Fibroblast of pulmonary artery (primary cell): Measurements from ENCODE around the gene MAP4K5.

Experiments
- DNase-seq: peaks from one replicate; pipeline ENCODE4 v3.0.0-alpha.2; 2010; ENCODE audit warnings: low read depth
- H3K4me3 ChIP-seq: replicated peaks from 2 replicates; pipeline ENCODE4 v1.5.1; 2011; ENCODE audit warnings: low read depth, mild to moderate bottlenecking, control low read depth, low read length, moderate library complexity
- TF ChIP-seq, protein P1 (sequence below): IDR thresholded peaks from 2 replicates; pipeline ENCODE4 v1.5.1; 2011; ENCODE audit warnings: mild to moderate bottlenecking, control low read depth, low read length, inconsistent platforms; ENCODE audit errors: missing control alignments

The MAP4K5 gene

DNA sequence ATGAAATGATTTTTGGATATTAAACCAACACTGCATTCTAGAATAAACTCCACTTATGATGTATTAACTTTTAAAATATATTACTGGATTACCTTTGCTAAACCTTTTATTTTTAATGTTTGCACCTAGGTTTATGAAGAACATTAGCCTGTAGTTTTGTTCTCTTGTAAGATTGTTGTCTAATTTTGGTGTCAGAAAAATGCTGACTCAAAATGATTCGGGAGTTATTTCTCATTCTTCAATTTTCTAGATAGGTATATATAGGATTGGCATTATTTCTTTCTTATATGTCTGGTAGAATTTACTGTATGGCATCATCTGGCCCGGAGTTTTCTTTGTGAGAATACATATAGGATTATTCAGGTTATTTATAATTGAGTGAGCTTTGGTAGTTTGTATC is 54.6 kb downstream of the MAP4K5 start:
- TF ChIP-seq, protein P1, sequence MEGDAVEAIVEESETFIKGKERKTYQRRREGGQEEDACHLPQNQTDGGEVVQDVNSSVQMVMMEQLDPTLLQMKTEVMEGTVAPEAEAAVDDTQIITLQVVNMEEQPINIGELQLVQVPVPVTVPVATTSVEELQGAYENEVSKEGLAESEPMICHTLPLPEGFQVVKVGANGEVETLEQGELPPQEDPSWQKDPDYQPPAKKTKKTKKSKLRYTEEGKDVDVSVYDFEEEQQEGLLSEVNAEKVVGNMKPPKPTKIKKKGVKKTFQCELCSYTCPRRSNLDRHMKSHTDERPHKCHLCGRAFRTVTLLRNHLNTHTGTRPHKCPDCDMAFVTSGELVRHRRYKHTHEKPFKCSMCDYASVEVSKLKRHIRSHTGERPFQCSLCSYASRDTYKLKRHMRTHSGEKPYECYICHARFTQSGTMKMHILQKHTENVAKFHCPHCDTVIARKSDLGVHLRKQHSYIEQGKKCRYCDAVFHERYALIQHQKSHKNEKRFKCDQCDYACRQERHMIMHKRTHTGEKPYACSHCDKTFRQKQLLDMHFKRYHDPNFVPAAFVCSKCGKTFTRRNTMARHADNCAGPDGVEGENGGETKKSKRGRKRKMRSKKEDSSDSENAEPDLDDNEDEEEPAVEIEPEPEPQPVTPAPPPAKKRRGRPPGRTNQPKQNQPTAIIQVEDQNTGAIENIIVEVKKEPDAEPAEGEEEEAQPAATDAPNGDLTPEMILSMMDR, result no peak
- no peak for DNase-seq
- no peak overlapping the region for H3K4me3 ChIP-seq

DNA sequence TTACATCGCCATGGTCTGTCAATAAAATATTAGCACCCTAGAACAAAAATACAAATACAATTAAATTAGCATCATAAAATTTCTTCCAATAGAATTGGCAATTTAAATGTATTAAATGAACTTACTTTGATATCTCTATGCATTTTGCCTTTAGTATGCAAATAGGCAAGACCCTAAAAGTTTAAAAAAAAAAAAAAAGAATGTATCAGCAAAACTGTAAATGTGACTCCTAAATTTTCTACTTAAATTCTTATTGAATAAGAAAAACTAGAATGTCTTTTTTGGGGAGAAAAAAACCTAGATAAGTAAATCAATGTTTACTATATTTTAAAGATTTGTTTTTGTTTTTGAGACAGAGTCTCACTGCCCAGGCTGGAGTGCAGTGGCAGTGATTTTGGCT is 56.2 kb downstream of the MAP4K5 start:
- TF ChIP-seq, protein P1, result no peak

DNA sequence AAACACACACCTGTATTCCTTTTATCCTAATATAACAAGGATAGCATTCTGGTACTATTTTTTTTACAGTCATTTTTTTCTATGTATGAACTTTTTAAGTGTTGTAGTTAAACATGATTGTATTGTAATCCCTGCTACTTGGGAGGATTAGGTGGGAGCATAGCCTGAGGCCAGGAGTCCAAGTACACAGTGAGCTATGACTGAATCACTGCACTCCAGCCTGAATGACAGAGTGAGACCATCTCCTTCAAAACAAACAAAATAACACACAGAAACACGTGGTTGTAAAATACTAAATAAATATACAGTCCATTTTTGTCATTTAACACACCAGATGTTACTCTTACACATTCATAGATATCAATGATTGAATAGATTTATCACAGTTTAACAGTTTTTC is 56.9 kb downstream of the MAP4K5 start:
- no peak for DNase-seq
- TF ChIP-seq, protein P1, result no peak
- H3K4me3 ChIP-seq, result no peak overlapping the region

More for the DNA sequence above, 56.2 kb downstream of the MAP4K5 start:
- DNase-seq, result no peak
- H3K4me3 ChIP-seq, result no peak overlapping the region

DNA sequence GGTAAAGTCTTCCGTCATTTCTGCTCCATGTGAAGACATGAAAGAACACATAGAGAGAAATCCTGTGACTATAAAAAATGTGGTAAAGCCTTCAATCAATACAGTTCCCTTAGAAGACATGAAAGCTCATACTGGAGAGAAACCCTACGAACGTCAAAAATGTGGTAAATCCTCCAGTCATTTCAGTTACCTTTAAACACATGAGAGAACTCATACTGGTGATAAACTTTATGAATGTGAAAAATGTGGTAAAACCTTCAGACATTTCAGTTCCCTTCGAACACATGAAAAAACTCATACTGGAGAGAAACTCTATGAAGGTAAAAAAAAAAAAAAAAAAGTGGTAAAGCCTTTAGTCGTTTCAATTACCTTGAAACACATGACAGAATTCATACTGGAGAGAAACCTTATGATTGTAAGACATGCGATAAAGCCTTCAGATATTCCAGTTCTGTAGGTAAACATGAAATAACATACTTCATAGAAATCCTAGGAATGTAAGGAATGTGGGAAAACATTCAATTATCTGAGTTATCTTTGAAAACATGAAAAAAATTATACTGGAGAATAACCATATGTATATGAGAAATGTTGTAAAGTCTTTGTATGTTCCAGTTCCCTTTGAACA is 60.4 kb downstream of the MAP4K5 start:
- DNase-seq, result no peak
- H3K4me3 ChIP-seq, result no peak overlapping the region
- TF ChIP-seq, protein P1, result no peak

DNA sequence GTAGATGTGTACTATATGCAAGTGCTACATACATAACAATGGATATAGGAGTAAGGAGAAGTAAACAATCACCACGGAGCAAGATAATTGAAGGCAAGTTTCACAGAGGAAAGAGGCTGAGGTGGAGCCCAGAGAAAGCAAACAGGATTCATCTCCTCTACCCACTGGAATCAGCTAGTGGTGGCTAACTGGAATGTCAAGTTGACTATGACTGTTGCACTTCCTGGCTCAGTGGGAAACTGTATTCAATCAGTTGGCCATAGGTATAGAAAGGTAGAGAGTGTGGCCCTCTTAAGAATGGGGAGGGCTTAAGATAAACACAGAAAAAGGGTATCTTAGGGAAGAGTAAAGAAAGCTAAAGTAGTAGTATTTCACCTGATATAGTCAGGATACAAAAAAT is 62.4 kb downstream of the MAP4K5 start:
- no peak overlapping the region for H3K4me3 ChIP-seq
- TF ChIP-seq, protein P1, result no peak
- no peak for DNase-seq

DNA sequence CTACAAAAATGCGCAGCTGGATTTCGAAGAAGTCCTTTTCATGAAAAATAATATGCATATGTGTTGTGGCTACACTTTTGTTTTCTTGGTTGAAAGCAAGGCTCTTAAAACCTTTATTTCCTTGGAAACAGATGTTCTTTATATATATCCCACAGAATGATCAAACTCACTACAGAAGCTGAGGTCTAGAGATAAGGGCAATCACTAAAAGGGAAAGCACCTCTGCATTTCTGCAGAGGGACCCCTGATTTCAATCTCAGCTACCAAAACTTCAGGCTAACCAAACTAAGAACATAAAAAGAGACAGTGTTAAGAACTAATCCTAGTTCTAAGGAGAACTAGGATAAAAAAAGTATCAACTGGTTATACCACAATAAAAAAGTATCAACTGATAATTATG is 70.3 kb downstream of the MAP4K5 start:
- DNase-seq, result no peak
- H3K4me3 ChIP-seq, result no peak overlapping the region
- TF ChIP-seq, protein P1, result no peak

DNA sequence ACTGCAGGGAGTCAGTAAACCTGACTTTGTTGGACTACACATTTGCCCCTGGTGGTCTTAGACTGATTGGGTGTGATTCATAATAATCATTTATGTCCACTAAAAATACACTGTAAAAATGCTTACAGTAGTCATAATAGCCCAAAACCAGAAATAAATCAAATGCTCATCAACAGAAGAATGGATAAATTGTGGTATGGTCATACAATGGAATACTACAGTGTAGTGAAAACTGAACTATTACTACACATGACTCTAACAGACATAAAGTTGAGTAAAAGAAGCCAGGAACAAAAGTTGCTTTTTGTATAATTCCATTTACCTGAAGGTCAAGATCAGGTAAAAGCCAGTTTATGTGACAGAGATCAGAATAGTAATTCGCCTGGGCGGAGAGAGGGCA is 78.5 kb downstream of the MAP4K5 start:
- no peak for DNase-seq
- TF ChIP-seq, protein P1, result no peak
- no peak overlapping the region for H3K4me3 ChIP-seq
